ENCODE measurements around the gene ERLIN1.

DNA sequence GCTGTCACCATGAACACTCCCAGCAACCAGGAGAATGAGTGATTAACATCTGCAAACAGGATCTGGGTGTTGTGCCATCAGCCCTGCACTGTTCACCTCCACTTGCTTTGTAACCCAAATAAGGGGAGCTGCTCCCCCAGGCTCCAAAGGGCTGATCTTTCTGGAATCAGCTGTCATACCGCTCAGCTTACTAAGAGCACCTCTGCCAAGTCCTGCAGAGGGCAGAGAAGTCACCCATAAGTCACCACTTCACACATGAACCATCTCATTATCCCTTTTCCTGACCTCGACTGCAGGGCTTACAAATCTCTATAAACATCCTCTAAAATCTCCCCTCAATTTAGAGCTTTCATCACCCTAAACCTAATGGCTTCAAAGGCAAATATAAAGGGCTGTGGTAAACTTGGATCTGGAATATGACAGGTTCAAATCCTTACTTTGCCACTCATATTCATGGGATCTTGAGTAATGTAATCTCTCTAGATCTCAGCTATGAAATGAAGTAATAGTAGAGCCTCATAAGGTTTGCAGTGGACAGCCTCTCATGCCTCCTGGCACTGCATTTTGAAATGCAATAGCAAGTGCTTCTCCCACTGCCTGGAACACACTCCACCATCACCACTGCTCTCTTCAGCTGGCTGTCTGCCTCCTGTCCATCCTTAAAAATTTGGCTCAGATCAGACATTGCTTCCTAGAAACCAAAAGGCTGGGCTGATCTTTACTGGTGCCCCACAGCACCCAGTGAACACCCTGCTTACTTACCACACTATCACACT is 38.8 kb downstream of the ERLIN1 start:
- TF ChIP-seq JUND (IDR thresholded peaks at IDR 0.05) (no peak), RAD21 (IDR thresholded peaks at IDR 0.05) (no peak), EGR1 (IDR thresholded peaks at IDR 0.05; ENCODE audit: low read depth in 2 of 2) (no peak), YY1 (IDR thresholded peaks at IDR 0.05) (no peak)
- TF ChIP-seq, protein P1, sequence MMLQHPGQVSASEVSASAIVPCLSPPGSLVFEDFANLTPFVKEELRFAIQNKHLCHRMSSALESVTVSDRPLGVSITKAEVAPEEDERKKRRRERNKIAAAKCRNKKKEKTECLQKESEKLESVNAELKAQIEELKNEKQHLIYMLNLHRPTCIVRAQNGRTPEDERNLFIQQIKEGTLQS (IDR thresholded peaks at IDR 0.05), result no peak
- TF ChIP-seq, protein P2, sequence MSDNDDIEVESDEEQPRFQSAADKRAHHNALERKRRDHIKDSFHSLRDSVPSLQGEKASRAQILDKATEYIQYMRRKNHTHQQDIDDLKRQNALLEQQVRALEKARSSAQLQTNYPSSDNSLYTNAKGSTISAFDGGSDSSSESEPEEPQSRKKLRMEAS (IDR thresholded peaks at IDR 0.05), result no peak
- TF ChIP-seq, protein P3, sequence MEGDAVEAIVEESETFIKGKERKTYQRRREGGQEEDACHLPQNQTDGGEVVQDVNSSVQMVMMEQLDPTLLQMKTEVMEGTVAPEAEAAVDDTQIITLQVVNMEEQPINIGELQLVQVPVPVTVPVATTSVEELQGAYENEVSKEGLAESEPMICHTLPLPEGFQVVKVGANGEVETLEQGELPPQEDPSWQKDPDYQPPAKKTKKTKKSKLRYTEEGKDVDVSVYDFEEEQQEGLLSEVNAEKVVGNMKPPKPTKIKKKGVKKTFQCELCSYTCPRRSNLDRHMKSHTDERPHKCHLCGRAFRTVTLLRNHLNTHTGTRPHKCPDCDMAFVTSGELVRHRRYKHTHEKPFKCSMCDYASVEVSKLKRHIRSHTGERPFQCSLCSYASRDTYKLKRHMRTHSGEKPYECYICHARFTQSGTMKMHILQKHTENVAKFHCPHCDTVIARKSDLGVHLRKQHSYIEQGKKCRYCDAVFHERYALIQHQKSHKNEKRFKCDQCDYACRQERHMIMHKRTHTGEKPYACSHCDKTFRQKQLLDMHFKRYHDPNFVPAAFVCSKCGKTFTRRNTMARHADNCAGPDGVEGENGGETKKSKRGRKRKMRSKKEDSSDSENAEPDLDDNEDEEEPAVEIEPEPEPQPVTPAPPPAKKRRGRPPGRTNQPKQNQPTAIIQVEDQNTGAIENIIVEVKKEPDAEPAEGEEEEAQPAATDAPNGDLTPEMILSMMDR (IDR thresholded peaks at IDR 0.05; ENCODE audit: low read depth, low read length, missing input control), result no peak
